ENCODE measurements around the gene AANAT.
"Not testable (repeated sequence)": the region's sequence is repeated elsewhere in the genome, so short reads cannot be mapped to it uniquely, and the experiment has no call there.

DNA sequence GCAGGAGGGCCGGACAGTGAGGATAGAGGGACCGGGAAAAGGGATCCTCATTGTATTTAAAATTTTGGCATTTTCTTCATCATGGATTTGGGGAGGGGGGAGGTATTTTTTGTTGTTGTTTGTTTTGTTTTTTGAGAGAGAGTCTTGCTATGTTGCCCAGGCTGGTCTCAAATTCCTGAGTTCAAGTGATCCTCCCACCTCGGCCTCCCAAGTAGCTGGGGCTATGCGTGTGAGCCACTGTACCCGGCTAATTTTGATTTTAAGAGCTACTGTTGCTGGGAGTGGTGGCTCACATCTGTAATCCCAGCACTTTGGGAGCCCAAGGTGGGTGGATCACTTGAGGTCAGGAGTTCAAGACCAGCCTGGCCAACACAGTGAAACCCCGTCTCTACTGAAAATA, 47.0 kb downstream of the AANAT start:
- not testable (repeated sequence) for TF ChIP-seq POLR2A (IDR thresholded peaks at IDR 0.05); CTCF (IDR thresholded peaks at IDR 0.05 in 8 of 11, conservative IDR thresholded peaks at IDR 0.05 in 3 of 11); POLR2AphosphoS5 (IDR thresholded peaks at IDR 0.05)

Data from spleen (tissue), 7 donors.